ENCODE results near the gene FRZB.

GRCh38 chr2:182816866-182817265, 49.6 kb downstream of the FRZB start:
- TF ChIP-seq, protein P1, sequence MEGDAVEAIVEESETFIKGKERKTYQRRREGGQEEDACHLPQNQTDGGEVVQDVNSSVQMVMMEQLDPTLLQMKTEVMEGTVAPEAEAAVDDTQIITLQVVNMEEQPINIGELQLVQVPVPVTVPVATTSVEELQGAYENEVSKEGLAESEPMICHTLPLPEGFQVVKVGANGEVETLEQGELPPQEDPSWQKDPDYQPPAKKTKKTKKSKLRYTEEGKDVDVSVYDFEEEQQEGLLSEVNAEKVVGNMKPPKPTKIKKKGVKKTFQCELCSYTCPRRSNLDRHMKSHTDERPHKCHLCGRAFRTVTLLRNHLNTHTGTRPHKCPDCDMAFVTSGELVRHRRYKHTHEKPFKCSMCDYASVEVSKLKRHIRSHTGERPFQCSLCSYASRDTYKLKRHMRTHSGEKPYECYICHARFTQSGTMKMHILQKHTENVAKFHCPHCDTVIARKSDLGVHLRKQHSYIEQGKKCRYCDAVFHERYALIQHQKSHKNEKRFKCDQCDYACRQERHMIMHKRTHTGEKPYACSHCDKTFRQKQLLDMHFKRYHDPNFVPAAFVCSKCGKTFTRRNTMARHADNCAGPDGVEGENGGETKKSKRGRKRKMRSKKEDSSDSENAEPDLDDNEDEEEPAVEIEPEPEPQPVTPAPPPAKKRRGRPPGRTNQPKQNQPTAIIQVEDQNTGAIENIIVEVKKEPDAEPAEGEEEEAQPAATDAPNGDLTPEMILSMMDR (IDR thresholded peaks at IDR 0.05) = no peak
- TF ChIP-seq POLR2A (IDR thresholded peaks at IDR 0.05) = no peak

Data from adrenal gland (tissue), 5 donors.